CD4-positive, alpha-beta T cell treated with Interleukin-15 for 1 hour (primary cell): ENCODE results near the gene MCC.

ENCODE experiments used
- DNase-seq: peaks from one replicate; pipeline ENCODE4 v3.0.0-alpha.2; 2020

The MCC gene

DNA sequence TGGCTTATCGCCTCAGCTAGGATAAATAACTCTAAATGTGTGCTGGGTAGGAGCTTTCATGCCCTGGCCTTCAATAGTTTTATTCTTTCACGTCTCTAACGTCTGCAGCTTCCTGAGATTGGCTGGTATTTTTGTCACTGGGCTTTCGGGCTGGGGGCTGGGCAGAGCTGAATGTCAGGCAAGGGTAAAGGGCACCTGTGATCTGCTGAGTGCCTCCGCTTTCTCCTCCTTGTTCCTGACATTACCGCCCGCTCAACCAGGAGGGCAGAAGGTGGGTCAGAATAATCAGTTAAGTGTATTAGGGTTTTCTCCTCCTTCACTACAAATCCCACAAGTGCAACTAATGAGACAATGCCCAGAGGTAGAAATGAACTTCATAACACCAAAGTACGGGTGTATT, 270.1 kb downstream of the MCC start:
- DNase-seq = no peak

- DNase-seq = no peak
Measured at GRCh38 chr5:113217619-113218184, 270.6 kb downstream of the MCC start.

- DNase-seq = no peak
Measured at GRCh38 chr5:113216545-113216944, 271.7 kb downstream of the MCC start.

DNA sequence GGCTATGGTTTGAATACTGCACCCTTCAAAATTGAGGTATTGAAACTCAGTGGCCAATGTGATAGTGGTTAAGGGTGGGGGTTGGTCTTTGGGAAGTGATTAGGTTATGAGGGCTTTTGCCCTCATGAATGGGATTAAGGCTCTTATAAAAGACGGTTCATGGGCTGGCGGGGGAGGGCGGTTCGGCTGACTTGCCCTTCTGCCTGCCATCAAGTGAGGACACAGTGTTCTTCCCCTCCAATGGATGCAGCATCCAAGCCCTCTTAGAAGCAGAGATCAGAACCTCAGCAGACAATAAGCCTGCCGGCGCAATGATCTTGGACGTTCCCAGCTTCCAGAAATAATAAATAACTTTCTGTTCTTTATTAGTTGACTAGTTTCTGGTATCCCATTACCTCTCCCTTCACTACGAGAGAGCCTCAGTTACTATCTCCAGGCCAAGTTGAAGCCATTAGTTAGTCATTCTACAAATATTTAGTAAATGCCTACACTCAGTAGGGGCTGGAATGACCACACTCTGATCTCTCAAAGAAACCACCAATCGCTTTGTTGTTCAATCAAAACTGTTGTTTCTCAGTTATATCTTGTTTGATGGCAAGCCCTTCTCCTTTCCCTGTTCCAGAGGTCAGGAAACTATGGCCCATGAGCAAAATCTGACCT, 272.7 kb downstream of the MCC start:
- no peak for DNase-seq

DNA sequence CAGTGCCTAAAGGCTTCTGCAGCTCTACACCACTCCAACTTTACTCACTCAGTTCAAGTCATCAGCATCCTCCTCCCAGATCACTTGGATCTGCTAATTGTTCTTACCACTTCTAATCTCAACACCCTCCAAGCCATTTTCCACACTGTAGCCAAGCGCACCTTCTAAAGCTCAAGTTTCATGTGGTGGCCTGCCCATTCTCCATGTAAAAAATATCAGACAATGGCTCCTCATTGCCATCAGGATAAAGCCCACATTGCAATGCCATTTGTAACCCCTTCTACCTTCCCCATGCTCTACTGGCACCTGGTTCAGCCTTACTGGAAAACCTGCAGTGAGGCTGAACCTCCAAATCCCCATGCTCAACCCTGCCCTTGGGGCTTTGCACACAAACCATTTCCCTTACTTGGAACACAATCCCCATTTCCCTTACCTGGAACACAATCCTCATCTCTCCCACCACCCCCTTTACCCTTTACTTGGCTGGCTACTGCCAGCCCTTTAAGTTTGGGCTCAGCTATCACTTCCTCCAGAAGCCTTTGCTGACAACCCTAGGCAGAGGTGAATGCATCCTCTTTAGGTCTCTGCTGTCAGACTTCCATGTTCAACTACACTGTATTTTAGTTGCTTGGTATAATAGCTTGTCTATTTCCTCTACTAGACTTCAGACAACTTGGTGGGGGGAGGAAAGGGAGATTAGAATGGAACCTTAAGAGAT, 273.5 kb downstream of the MCC start:
- no peak for DNase-seq

DNA sequence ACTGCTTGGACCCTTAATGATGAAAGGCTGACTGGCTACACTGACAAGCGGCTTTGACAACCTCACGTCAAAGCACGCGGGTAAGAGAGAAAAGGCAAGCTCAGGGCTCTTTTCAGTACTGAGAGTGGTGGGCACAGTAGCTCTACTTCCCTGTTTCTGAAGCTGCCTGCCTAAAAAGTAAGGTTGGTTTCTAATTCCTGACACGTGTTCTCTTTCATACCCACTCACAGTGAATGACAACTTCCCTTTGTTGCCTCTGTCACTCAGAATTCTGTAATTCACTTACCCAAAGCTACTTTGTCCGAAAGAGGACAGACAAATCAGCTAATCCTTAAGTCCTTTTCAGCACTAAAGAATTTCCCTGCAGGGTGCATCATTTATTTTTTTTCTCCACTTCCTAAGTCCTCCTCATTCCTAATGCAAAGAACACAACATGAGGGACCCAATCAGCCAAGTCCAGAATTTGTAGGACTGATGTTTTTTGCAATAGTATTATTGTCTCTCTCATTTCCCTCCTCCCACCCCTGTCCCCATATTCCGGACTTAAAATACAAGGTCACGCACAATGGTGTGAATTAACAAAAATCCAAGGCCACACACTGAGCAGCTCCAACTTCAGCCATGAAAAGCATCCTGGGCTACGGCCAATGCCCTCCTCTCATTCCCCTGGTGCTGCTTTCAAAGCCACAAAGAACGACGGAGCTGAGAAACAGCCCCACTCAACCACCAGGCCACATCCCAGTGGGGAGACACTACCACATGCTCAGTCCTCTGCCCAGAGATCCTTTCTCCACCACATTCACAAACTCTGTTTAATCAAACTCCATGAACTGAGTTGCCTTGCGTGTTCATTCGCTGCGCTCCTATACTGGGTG, 274.5 kb downstream of the MCC start:
- DNase-seq = no peak

DNA sequence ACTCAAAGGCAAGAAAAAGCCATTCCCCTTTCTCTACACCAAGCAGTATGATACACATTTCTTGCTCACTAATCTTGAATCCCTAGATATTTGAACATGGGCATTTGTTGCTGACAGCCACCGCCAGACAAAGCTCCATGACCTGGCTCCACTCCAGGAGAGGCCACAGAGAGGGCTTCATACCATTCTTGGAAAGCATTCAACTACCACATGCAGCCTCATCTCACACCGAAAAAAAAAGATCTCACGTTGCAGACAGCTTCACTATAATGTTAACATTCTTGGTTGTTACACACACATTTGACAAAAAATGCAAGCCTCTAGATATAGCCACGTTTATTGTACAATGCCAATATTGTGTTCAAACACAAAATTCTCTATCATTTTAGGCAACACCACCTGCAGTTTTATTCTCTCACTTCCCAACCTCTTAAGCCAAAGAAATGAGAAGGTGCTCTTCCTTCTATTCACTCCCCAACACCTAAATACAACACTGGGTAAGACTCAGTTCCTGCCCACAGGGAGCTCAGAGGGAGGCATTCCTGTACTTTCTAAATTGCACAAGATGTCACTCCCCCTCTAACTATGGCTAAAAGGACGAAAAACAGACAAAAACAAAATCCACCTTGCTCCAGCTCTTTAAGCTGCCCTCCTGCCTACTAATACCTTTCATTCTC, 275.9 kb downstream of the MCC start:
- no peak for DNase-seq

DNA sequence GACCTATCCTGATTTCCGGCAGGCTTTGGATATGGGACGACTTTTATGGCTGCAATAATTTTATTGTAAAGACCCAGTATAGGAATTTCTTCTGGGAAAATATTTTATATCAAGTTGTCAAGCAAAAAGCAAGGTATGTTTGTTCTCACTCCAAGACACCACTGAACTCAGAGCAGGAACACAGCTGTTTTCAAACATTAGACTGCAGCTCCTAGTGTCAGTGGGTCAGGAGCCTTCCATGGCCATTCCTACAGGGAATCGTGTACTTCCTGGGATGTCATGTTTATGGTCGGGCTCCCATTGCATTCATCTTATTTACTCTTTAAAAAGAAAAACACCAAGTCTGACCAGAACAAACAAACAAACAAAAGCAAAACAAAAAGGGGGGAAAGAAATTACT, 278.8 kb downstream of the MCC start:
- no peak for DNase-seq

DNA sequence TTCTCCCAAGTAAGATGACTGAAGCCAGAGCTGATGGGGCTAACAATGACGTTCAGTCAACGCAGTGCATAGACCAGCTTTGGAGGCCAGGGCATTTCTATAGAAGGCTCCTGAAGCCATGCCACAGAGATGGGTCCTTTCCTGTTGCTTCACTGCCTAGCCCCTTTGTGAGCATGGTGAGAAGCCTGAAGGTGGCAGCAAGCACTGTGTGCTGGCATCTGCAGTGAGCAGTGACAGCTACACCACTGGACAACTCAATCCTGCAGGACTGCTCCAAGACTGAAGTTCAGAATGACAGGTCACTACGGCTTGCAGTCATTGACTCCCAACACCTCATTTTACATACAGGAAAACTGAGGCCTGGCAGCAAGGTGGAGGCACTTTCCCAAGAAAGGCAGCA, 282.4 kb downstream of the MCC start:
- DNase-seq = no peak

DNA sequence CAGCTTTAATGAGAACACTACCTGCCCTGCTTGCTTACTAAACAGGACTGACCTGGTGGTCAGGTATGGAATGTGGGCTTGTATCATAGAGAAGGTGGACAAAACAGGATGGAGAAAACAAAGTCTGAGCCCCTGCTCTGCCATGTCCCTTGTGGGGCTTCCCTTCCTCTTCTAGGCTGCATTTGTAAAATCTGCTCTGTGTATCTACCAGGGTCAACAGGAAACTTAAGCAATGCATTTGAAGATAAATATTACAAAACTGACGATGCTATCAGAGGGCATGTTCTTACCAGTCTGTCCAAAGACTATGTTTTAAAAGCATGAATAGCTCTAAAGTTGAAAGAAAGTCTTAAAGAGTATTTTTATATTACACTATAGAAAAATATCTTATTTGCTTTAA, 282.9 kb downstream of the MCC start:
- DNase-seq = no peak

DNA sequence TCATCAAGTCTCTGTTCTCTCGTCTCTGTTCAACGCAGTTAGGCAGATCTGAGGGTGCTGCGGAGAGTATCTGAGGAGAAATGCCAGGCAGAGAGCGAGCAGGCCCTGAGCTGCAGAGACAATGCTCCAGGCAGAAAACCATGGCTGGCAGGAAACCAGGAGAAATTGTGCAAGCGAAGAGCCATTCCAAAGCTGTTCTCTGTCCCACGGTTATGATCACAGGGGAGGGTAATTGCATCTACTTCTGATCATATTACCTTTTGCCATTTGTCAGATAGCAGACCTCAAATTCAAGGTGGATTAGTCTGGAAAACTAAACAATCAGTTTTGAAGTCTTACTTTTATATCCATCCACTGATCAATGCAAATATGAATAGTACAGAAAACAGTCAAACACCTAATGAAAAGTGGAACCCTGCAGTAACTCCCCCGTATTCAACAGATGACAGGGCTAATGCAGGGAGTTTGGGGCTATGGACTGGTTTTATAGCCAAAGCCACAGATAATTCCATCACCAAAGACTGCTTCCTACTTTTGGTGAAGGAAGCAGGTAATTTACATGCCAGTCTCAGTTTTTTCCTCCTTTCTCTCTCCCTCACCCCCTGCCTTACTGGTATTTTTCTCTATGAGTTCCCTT, 283.6 kb downstream of the MCC start:
- no peak for DNase-seq

- no peak for DNase-seq
Measured at GRCh38 chr5:113203916-113204315, 284.3 kb downstream of the MCC start.

- DNase-seq = no peak
Measured at GRCh38 chr5:113202746-113203716, 285.2 kb downstream of the MCC start.

GRCh38 chr5:113202287-113202686, 286.0 kb downstream of the MCC start:
- no peak for DNase-seq

DNA sequence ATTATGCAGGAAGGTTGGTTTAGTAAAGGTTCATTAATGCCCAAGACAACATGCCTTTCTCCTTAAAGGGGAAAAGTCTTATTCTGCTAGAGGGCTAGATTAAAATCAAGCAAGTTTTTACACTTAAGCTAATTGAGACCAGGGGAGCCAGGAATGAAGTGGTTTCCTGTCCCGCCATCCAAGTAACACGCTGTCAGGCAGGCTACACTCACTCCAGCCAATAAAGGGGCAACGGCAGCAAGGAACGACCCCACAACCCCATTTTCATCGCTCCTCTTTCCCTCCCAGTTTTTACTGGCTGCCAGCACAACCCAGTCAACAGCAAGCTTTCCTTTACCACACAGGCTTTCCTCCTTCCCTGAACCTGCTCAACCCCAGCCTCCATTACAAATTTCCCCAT, 286.5 kb downstream of the MCC start:
- no peak for DNase-seq

- DNase-seq = no peak
Measured at GRCh38 chr5:113199122-113199905, 288.9 kb downstream of the MCC start.

DNA sequence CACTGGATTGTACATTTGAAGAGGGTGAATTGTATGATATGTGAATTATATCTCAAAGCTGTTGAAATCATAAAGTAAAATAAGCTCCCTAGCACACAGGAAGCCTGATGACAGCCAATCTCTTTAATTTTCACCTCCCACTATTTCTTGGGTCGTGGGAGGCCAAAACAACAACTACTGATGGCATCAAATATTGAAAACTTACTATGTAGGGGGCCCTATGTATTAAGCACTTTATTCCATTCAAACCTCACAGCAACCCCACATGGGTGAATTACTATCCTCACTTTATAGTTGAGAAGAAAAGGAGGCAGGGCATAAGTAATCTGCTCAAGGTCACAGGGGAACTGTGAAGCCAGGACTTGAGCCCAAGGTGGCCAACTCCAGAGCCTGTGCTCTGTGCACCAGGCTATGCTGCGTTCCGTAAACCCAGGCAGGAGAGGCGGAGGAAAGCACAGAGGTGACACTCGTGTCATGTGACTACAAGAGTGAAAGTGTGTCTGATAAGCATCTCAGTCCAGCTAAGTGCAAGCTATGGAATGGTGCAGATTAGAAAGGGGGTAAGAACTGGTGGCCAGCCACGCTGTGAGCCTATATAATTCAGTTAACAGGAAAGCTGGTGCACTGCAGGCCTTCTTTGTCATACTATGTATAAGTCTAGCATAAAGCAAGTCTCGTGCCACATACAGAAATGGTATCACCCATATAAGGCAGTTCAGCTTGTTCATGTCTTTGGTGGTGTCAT, 290.6 kb downstream of the MCC start:
- no peak for DNase-seq

DNA sequence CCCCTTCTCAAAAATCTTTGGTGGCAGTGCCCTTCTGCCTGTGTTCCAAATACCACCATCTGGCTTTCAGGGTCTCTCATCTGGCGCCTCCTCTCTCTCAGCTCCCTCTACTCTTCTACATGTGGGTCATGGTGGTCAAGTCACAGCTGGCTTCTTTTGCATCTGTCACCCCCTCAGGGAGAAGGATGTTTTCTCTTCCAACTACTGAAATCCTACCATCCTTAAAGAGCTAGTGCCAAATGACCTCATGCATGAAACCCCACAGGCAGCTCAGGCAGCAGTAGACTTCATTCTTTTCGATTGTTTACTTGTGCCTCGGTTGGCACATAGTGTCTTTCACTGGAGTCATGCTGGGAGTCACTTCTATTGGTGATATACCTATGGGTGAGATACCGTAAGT, 292.5 kb downstream of the MCC start:
- no peak for DNase-seq

- no peak for DNase-seq
Measured at GRCh38 chr5:113195251-113195650, 293.0 kb downstream of the MCC start.

DNA sequence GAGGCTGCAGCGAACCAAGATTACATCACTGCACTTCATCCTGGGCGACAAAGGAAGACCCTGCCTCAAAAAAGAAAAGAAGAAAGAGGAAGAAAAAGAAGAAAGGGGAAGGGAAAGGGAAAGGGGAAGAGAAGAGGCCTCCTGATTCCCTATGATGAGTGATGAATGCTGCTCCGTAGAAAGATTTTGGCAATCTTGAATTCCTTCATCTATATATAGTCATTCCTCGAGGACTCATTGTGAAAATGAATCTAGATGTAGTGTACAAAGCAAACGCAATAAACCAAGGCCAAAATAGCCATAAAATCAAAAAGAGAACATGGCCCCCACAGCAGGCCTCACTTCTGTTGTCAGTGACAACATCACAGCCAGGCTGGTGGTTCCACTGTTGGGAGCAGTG, 293.7 kb downstream of the MCC start:
- DNase-seq = no peak
